GM23338 (cell line): ENCODE measurements around the gene DIAPH3. TPM values are rescaled to one million over a fixed set of nuclear protein-coding genes. Genes with fewer than 3 reads are reported as not detected.

Experiments used
- ATAC-seq: fragments of 200-7000 bp; cut with Tn5 transposase; 3 replicates; pipeline ENCODE4 v1.9.1; 2020
- DNase-seq: peaks from one replicate; pipeline ENCODE4 v3.0.0-alpha.2; 2015; ENCODE audit warnings: low spot score
- H2AFZ ChIP-seq: fragments of 200-600 bp; sonication (generic); 2 replicates; pipeline ENCODE4 v1.8.0; 2016; ENCODE audit warnings: antibody characterized with exemption, mild to moderate bottlenecking, moderate library complexity
- H3F3A ChIP-seq: fragments of 200-600 bp; sonication (generic); replicated peaks from 2 replicates; pipeline ENCODE4 v1.8.0; 2017; ENCODE audit warnings: antibody characterized with exemption, mixed run types, low read depth
- H3K27ac ChIP-seq: fragments of 200-600 bp; sonication (generic); 2 replicates; pipeline ENCODE4 v1.6.1; 2016; ENCODE audit warnings: low read depth
- H3K27me3 ChIP-seq: fragments of 200-600 bp; sonication (generic); 2 replicates; pipeline ENCODE4 v1.8.0; 2016; ENCODE audit warnings: mild to moderate bottlenecking, mixed run types, moderate library complexity; ENCODE audit not compliant: insufficient read depth
- H3K36me3 ChIP-seq: fragments of 200-600 bp; sonication (generic); 2 replicates; pipeline ENCODE4 v1.8.0; 2016; ENCODE audit warnings: mild to moderate bottlenecking; ENCODE audit not compliant: insufficient read depth
- H3K4me1 ChIP-seq: fragments of 200-600 bp; sonication (generic); 2 replicates; pipeline ENCODE4 v1.8.0; 2016; ENCODE audit warnings: mild to moderate bottlenecking, moderate library complexity; ENCODE audit not compliant: insufficient read depth
- H3K4me2 ChIP-seq: fragments of 200-600 bp; sonication (generic); 2 replicates; pipeline ENCODE4 v1.7.1; 2017; ENCODE audit warnings: mixed run types
- H3K4me3 ChIP-seq: fragments of 200-600 bp; sonication (generic); 2 replicates; pipeline ENCODE4 v1.6.1; 2016; ENCODE audit warnings: mixed run types
- H3K79me2 ChIP-seq: fragments of 200-600 bp; sonication (generic); replicated peaks from 2 replicates; pipeline ENCODE4 v1.8.0; 2017; ENCODE audit warnings: mild to moderate bottlenecking; ENCODE audit not compliant: insufficient read depth
- H3K9me2 ChIP-seq: fragments of 200-600 bp; sonication (generic); 2 replicates; pipeline ENCODE4 v1.8.0; 2017; ENCODE audit not compliant: insufficient read depth
- H4K20me1 ChIP-seq: fragments of 200-600 bp; sonication (generic); replicated peaks from 2 replicates; pipeline ENCODE4 v1.8.0; 2017; ENCODE audit warnings: mild to moderate bottlenecking; ENCODE audit not compliant: insufficient read depth
- H3K27ac Mint-ChIP-seq: 2 replicates; pipeline ENCODE4 v1.8.0; 2020; ENCODE audit warnings: inconsistent platforms, mild to moderate bottlenecking, moderate library complexity, mixed read lengths
- H3K27me3 Mint-ChIP-seq: 3 replicates; pipeline ENCODE4 v1.8.0; 2022; ENCODE audit warnings: low read depth, mild to moderate bottlenecking, moderate library complexity, mixed read lengths, inconsistent platforms; ENCODE audit not compliant: insufficient read depth, poor library complexity
- H3K36me3 Mint-ChIP-seq: 3 replicates; pipeline ENCODE4 v1.8.0; 2021; ENCODE audit warnings: low read depth, mild to moderate bottlenecking, inconsistent platforms, moderate library complexity, mixed read lengths
- H3K4me1 Mint-ChIP-seq: 3 replicates; pipeline ENCODE4 v1.8.0; 2020; ENCODE audit warnings: mild to moderate bottlenecking, inconsistent platforms, mixed read lengths
- H3K4me3 Mint-ChIP-seq: 3 replicates; pipeline ENCODE4 v1.8.0; 2021; ENCODE audit warnings: moderate library complexity, mild to moderate bottlenecking, inconsistent platforms, mixed read lengths
- H3K9me3 Mint-ChIP-seq: 3 replicates; pipeline ENCODE4 v1.8.0; 2020; ENCODE audit warnings: moderate library complexity, mild to moderate bottlenecking, inconsistent platforms, mixed read lengths
- CREB1 ChIP-seq: fragments of 250-450 bp; sonication (Bioruptor Pico); IDR thresholded peaks from 2 replicates; pipeline ENCODE4 v1.5.0; 2020; ENCODE audit warnings: low read depth, mild to moderate bottlenecking, moderate library complexity
- ETS1 ChIP-seq: IDR thresholded peaks from 2 replicates; pipeline ENCODE4 v1.6.1; 2016; ENCODE audit warnings: antibody characterized with exemption
- EZH2 ChIP-seq: fragments of 200-600 bp; sonication (generic); IDR thresholded peaks from one replicate; pipeline ENCODE4 v1.8.0; 2017; ENCODE audit warnings: antibody characterized with exemption, mild to moderate bottlenecking, low read depth; ENCODE audit not compliant: unreplicated experiment
- EZH2phosphoT487 ChIP-seq: fragments of 200-600 bp; sonication (generic); IDR thresholded peaks from one replicate; pipeline ENCODE4 v1.8.1; 2018; ENCODE audit warnings: antibody characterized with exemption; ENCODE audit not compliant: unreplicated experiment
- JUNB ChIP-seq: IDR thresholded peaks from one replicate; pipeline ENCODE4 v1.6.1; 2016; ENCODE audit warnings: antibody characterized with exemption; ENCODE audit not compliant: unreplicated experiment
- NANOG ChIP-seq: IDR thresholded peaks from 2 replicates; pipeline ENCODE4 v1.6.1; 2016; ENCODE audit warnings: antibody characterized with exemption, borderline replicate concordance
- POLR2AphosphoS5 ChIP-seq: IDR thresholded peaks from 2 replicates; pipeline ENCODE4 v1.6.1; 2016; ENCODE audit warnings: antibody characterized with exemption, low read depth
- REST ChIP-seq: IDR thresholded peaks from one replicate; pipeline ENCODE4 v1.6.1; 2018; ENCODE audit warnings: antibody characterized with exemption; ENCODE audit not compliant: unreplicated experiment
- STAT1 ChIP-seq: IDR thresholded peaks from one replicate; pipeline ENCODE4 v1.6.1; 2016; ENCODE audit warnings: antibody characterized with exemption; ENCODE audit not compliant: unreplicated experiment
- ZNF114 ChIP-seq: fragments of 250-450 bp; sonication (Bioruptor Pico); IDR thresholded peaks from 2 replicates; pipeline ENCODE4 v1.5.0; 2020; ENCODE audit warnings: mild to moderate bottlenecking, moderate library complexity
- ZNF331 ChIP-seq: fragments of 250-450 bp; sonication (Bioruptor Pico); IDR thresholded peaks from 2 replicates; pipeline ENCODE4 v1.5.0; 2020; ENCODE audit warnings: low read depth, mild to moderate bottlenecking, moderate library complexity
- polyA plus RNA-seq: library from polyadenylated mRNA; unstranded; fragments of >200 nt; fragmentation: Nextera tagmentation; extraction: Ambion mirVana; gene quantifications from 2 replicates; pipeline ENCODE4 v1.2.1, GENCODE V29; 2016
- total RNA-seq: library from RNA; depleted of rRNA; stranded (reverse); fragments of >200 nt; shearing (Covaris generic); gene quantifications from 2 replicates; pipeline ENCODE4 v1.2.3, GENCODE V29; 2014
- TF ChIP-seq, protein P1 (sequence below), 2 experiments: fragments of 200-600 bp in 1 of 2; sonication (generic) in 1 of 2; conservative IDR thresholded peaks; 2 replicates each; pipeline versions ENCODE4 v1.5.1 to v1.6.1; 2016 to 2017; ENCODE audit warnings: antibody characterized with exemption in 2 of 2, low read depth in 2 of 2, mild to moderate bottlenecking in 2 of 2, moderate library complexity in 1 of 2

DIAPH3 gene
- total and polyA plus RNA-seq, 2 experiments from 2014 or later: 23.4 to 30.2 TPM

GRCh38 chr13:59834801-59835200, 328.9 kb downstream of the DIAPH3 start:
- Histone ChIP-seq H3K4me2 (peak overlapping the region; percentile 35), H3K4me3 (no peak overlapping the region), H3K9me2 (no peaks in the 10 kb centered on the region), H3K36me3 (no peaks in the 10 kb centered on the region), H3F3A (no peaks in the 10 kb centered on the region), H3K27me3 (no peaks in the 10 kb centered on the region), H2AFZ (no peak overlapping the region), H3K79me2 (no peaks in the 10 kb centered on the region), H3K27ac (peak overlapping the region; percentile 0; the same call in 1 of the 2 replicates), H4K20me1 (no peaks in the 10 kb centered on the region), H3K4me1 (peaks cover 21% of the 10 kb centered on the region; the same call in 1 of the 2 replicates)
- no peak for TF ChIP-seq NANOG
- TF ChIP-seq CREB1 (CRISPR knock-in tag): no peak
- TF ChIP-seq ZNF331 (CRISPR knock-in tag): no peak
- Mint-ChIP-seq H3K4me3 (no peak overlapping the region), H3K27me3 (no peaks in the 10 kb centered on the region), H3K9me3 (no peaks in the 10 kb centered on the region), H3K36me3 (no peaks in the 10 kb centered on the region), H3K4me1 (peaks cover 21% of the 10 kb centered on the region), H3K27ac (no peak overlapping the region)
- DNase-seq (no peak), ATAC-seq (no peak)

DNA sequence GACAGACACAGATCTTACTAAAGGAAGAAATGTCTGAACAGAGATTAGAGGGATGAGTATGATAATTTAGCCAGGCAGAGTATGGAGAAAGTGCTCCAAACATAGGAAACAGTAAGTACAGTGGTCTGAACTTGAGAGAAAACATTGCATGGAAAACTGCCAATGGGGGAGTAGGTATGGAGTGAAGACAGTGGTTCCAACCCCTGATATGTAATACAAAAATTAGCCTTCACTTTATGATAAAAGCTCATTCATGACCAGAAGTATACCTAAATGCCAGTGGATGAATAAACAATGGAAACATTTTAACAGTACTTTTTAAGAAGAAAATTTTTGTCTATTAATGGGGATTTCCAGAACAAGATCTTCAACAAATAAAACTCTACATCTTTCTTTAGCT, 334.0 kb downstream of the DIAPH3 start:
- Mint-ChIP-seq H3K9me3 (no peaks in the 10 kb centered on the region), H3K4me3 (no peak overlapping the region), H3K27ac (no peak overlapping the region), H3K27me3 (no peaks in the 10 kb centered on the region), H3K4me1 (peaks cover 14% of the 10 kb centered on the region), H3K36me3 (no peaks in the 10 kb centered on the region)
- Histone ChIP-seq H2AFZ (no peak overlapping the region), H3K4me2 (no peak overlapping the region), H3K4me1 (peaks cover 15% of the 10 kb centered on the region; the same call in 1 of the 2 replicates), H4K20me1 (no peaks in the 10 kb centered on the region), H3F3A (no peaks in the 10 kb centered on the region), H3K79me2 (no peaks in the 10 kb centered on the region), H3K36me3 (no peaks in the 10 kb centered on the region), H3K27me3 (no peaks in the 10 kb centered on the region), H3K9me2 (no peaks in the 10 kb centered on the region), H3K4me3 (no peak overlapping the region), H3K27ac (no peak overlapping the region)
- DNase-seq: no peak
- ATAC-seq: no peak
- no peak for TF ChIP-seq STAT1
- TF ChIP-seq EZH2phosphoT487: no peak
- TF ChIP-seq REST: no peak
- TF ChIP-seq JUNB: no peak
- TF ChIP-seq ZNF114 (CRISPR knock-in tag): no peak
- no peak for TF ChIP-seq NANOG
- no peak for TF ChIP-seq ETS1
- no peak for TF ChIP-seq POLR2AphosphoS5
- TF ChIP-seq ZNF331 (CRISPR knock-in tag): no peak
- TF ChIP-seq EZH2: no peak
- TF ChIP-seq, protein P1, sequence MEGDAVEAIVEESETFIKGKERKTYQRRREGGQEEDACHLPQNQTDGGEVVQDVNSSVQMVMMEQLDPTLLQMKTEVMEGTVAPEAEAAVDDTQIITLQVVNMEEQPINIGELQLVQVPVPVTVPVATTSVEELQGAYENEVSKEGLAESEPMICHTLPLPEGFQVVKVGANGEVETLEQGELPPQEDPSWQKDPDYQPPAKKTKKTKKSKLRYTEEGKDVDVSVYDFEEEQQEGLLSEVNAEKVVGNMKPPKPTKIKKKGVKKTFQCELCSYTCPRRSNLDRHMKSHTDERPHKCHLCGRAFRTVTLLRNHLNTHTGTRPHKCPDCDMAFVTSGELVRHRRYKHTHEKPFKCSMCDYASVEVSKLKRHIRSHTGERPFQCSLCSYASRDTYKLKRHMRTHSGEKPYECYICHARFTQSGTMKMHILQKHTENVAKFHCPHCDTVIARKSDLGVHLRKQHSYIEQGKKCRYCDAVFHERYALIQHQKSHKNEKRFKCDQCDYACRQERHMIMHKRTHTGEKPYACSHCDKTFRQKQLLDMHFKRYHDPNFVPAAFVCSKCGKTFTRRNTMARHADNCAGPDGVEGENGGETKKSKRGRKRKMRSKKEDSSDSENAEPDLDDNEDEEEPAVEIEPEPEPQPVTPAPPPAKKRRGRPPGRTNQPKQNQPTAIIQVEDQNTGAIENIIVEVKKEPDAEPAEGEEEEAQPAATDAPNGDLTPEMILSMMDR (conservative IDR thresholded peaks at IDR 0.05; ENCODE audit: low read depth in 2 of 2): no peak
- TF ChIP-seq CREB1 (CRISPR knock-in tag): no peak
